Naive thymus-derived CD4-positive, alpha-beta T cell (primary cell): ENCODE results near the gene FBXO4. TPM values are rescaled to one million over a fixed set of nuclear protein-coding genes. Genes with fewer than 3 reads are reported as not detected.
A peak's percentile ranks its signal among the peaks of the same experiment; 100 is the strongest.

Source experiments
- ATAC-seq: fragments of 150-1000 bp; cut with Tn5 transposase; 2 replicates; pipeline ENCODE4 v1.10.0; 2021; ENCODE audit warnings: mild to moderate bottlenecking, moderate library complexity
- CTCF ChIA-PET: fragments of 350-600 bp; sonication (Branson Sonifier 250); formaldehyde crosslinking; loops from one replicate; lab custom pipeline; 2021; ENCODE audit warnings: antibody characterized with exemption; lab: Charles Lee
- POLR2A ChIA-PET: fragments of 350-600 bp; sonication (Branson Sonifier 250); formaldehyde crosslinking; loops from one replicate; lab custom pipeline; 2021; ENCODE audit warnings: antibody characterized with exemption, inconsistent platforms; lab: Charles Lee
- DNase-seq, 9 donors: peaks; one replicate each; pipeline versions ENCODE4 v3.0.0 to v3.0.0-alpha.2; 2020 to 2022; ENCODE audit warnings: mixed read lengths in 1 of 9
- H3K27ac ChIP-seq: one replicate; pipeline ENCODE4 v1.7.0; 2013; ENCODE audit warnings: mild to moderate bottlenecking, low read depth, low read length, moderate library complexity
- H3K27me3 ChIP-seq, 2 donors: one replicate each; pipeline ENCODE4 v1.7.0; 2013; ENCODE audit warnings: low read length in 2 of 2, mild to moderate bottlenecking in 2 of 2, moderate library complexity in 2 of 2; ENCODE audit not compliant: control insufficient read depth in 2 of 2, insufficient read depth in 2 of 2
- H3K36me3 ChIP-seq, 3 experiments: 1 replicate in 2 of 3; 2 replicates in 1 of 3; pipeline ENCODE4 v1.7.0; 2013; ENCODE audit warnings: low read length in 3 of 3, mild to moderate bottlenecking in 3 of 3, moderate library complexity in 1 of 3; ENCODE audit not compliant: insufficient read depth in 3 of 3, control insufficient read depth in 2 of 3
- H3K4me1 ChIP-seq, 2 donors: one replicate each; pipeline ENCODE4 v1.7.0; 2013; ENCODE audit warnings: low read length in 2 of 2, mild to moderate bottlenecking in 2 of 2, moderate library complexity in 1 of 2; ENCODE audit not compliant: control insufficient read depth in 2 of 2, insufficient read depth in 2 of 2
- H3K4me3 ChIP-seq: 2 replicates; pipeline ENCODE4 v1.7.0; 2013; ENCODE audit warnings: mild to moderate bottlenecking, low read length
- H3K9me3 ChIP-seq, 3 experiments: 1 replicate in 2 of 3; 2 replicates in 1 of 3; pipeline ENCODE4 v1.7.0; 2013; ENCODE audit warnings: low read length in 3 of 3; ENCODE audit not compliant: control insufficient read depth in 2 of 3
- H3K27ac Mint-ChIP-seq, 9 donors: one replicate each; pipeline ENCODE4 v1.8.0; 2020 to 2022; ENCODE audit warnings: mixed read lengths in 9 of 9, mild to moderate bottlenecking in 8 of 9, moderate library complexity in 5 of 9, inconsistent platforms in 2 of 9
- H3K27me3 Mint-ChIP-seq, 5 donors: one replicate each; pipeline ENCODE4 v1.8.0; 2021 to 2022; ENCODE audit warnings: mixed read lengths in 5 of 5, mild to moderate bottlenecking in 1 of 5
- H3K36me3 Mint-ChIP-seq, 5 donors: one replicate each; pipeline ENCODE4 v1.8.0; 2020 to 2022; ENCODE audit warnings: mixed read lengths in 5 of 5, mild to moderate bottlenecking in 3 of 5, inconsistent platforms in 1 of 5
- H3K4me1 Mint-ChIP-seq, 7 donors: one replicate each; pipeline ENCODE4 v1.8.0; 2020 to 2022; ENCODE audit warnings: mixed read lengths in 7 of 7, mild to moderate bottlenecking in 3 of 7, inconsistent platforms in 1 of 7
- H3K4me3 Mint-ChIP-seq, 10 donors: one replicate each; pipeline ENCODE4 v1.8.0; 2020 to 2022; ENCODE audit warnings: mild to moderate bottlenecking in 10 of 10, mixed read lengths in 10 of 10, moderate library complexity in 6 of 10, inconsistent platforms in 2 of 10
- H3K9me3 Mint-ChIP-seq, 11 donors: one replicate each; pipeline ENCODE4 v1.8.0; 2020 to 2022; ENCODE audit warnings: mixed read lengths in 11 of 11, mild to moderate bottlenecking in 4 of 11, inconsistent platforms in 1 of 11, moderate library complexity in 1 of 11
- intact Hi-C, 2 donors: fragments of 100-400 bp; cut with micrococcal nuclease; formaldehyde crosslinking; loops; one replicate each; pipeline ENCODE4 v1.15.1; 2023
- polyA plus RNA-seq, 2 donors: library from polyadenylated mRNA; unstranded; fragments of 300-500 nt; fragmentation: Illumina TruSeq; gene quantifications; one replicate each; pipeline ENCODE4 v1.2.3, GENCODE V29; 2021
- total RNA-seq, 6 experiments: library from RNA in 5 of 6; stranded (reverse) in 5 of 6; gene quantifications; 1 replicate in 5 of 6; 2 replicates in 1 of 6; pipeline ENCODE4 v1.2.3 and lab custom pipeline; 2021 to 2026

The FBXO4 gene
- total and polyA plus RNA-seq, 7 experiments from 2014 or later = 10.9 to 23.5 (median 14.6) TPM

- Histone ChIP-seq H3K9me3 (no peaks in the 10 kb centered on the region), H3K27me3 (no peaks in the 10 kb centered on the region), H3K27ac (no peak overlapping the region), H3K36me3 (no peaks in the 10 kb centered on the region), H3K4me3 (no peak overlapping the region), H3K4me1 (no peaks in the 10 kb centered on the region)
- ChIA-PET CTCF (no interaction called here), POLR2A (interaction anchor here (1.3 kb wide), 1 partner anchor 11 kb away, joined by 4 read pairs; the partner anchor contains the start of gene RIMOC1)
- peaks cover 0 to 25% (median 6%) of the 10 kb centered on the region in 7 donors for H3K4me1 Mint-ChIP-seq
- H3K4me3 Mint-ChIP-seq = peak overlapping the region in 1 of 10 donors; percentile 65
- no peak for DNase-seq
- intact Hi-C loops = loop anchor here in 1 of 2 donors (1.0 kb wide), 2 partner anchors 11 to 23 kb away; partner anchors contain the start of genes OXCT1 and RIMOC1
- no peak for ATAC-seq
- H3K9me3 Mint-ChIP-seq = peaks cover 0 to 3% (median 0%) of the 10 kb centered on the region in 11 donors
- peaks cover 28 to 52% (median 34%) of the 10 kb centered on the region in 5 donors for H3K27me3 Mint-ChIP-seq
- peaks cover 0 to 4% (median 0%) of the 10 kb centered on the region in 5 donors for H3K36me3 Mint-ChIP-seq
- peak overlapping the region in 1 of 9 donors; percentile 75 for H3K27ac Mint-ChIP-seq
Observed at GRCh38 chr5:41893074-41893851, 31.8 kb upstream of the FBXO4 start.

DNA sequence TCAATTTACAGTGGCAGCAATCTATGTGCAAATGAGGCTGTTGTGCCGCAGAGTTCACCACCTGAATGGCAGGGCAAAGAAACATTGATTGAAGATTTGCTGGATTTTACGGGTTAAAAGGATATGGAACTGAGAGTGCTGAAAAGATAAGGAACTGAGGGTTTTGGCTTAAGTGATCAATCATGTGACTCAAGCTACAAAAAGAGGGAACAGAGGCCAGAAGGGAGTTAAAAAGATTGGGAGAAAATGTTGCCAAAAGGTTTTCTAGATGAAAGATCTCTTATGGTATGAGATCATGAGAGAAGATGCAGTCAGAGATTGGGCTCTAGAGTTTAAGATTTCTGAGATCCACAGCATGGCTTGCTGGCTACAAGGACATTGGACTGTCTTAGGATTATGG is 28.9 kb upstream of the FBXO4 start:
- POLR2A ChIA-PET = interaction anchor here (1.1 kb wide), 1 partner anchor 29 kb away, joined by 3 read pairs; the partner anchor contains the start of gene FBXO4
- intact Hi-C loops = no loop called here
- CTCF ChIA-PET = no interaction called here

DNA sequence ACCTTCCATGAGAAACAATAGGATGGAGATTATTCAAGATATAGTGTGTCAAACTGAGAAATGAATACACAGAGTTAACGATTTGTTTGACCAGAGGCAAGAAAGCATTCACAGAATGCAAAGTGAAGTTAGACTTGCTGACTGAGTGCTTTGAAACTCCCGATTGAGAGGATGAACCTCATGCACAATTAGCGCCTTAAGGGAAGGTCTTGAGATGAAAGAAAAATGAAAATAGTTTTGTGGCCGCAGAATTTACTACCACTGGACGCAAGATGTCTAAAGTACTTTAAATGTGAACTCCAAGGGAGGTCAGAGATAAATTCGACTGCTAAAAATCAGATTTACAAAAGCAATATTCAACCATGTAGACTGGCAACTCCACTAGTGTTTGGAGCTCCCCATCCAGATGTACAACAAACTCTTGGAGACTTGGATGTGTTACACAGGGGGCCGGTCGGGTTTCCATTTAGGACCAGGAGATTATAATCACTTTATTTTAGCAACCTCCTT is 21.6 kb upstream of the FBXO4 start:
- intact Hi-C loops = loop anchor here in 1 of 2 donors (5.0 to 10.0 kb wide), 6 partner anchors 1049 to 1701 kb away; partner anchors contain the start of genes HMGCS1, NNT, PTGER4 and RPL37
- H3K4me1 Mint-ChIP-seq = peaks cover 21 to 50% (median 46%) of the 10 kb centered on the region in 7 donors
- CTCF ChIA-PET = interaction anchor here (1.0 to 1.8 kb wide), 4 partner anchors 22 to 154 kb away, joined by 3 to 5 read pairs (median 4); partner anchors contain the start of gene FBXO4

More for the DNA sequence above, 28.9 kb upstream of the FBXO4 start:
- Mint-ChIP-seq H3K4me1 (peaks cover 0 to 20% (median 2%) of the 10 kb centered on the region in 7 donors), H3K27ac (no peak overlapping the region), H3K36me3 (peaks cover 0 to 4% (median 0%) of the 10 kb centered on the region in 5 donors), H3K27me3 (peaks cover 27 to 48% (median 38%) of the 10 kb centered on the region in 5 donors), H3K9me3 (peaks cover 0 to 3% (median 0%) of the 10 kb centered on the region in 11 donors), H3K4me3 (no peak overlapping the region)
- DNase-seq = no peak
- no peak for ATAC-seq
- Histone ChIP-seq H3K36me3 (no peaks in the 10 kb centered on the region), H3K4me1 (no peaks in the 10 kb centered on the region), H3K4me3 (no peak overlapping the region), H3K27me3 (no peaks in the 10 kb centered on the region), H3K27ac (no peak overlapping the region), H3K9me3 (no peaks in the 10 kb centered on the region)

GRCh38 chr5:41903892-41904799 is 20.9 kb upstream of the FBXO4 start, which contains the start of gene RIMOC1:
RIMOC1 (plus strand) TSS chr5:41904344; CDS start chr5:41904368, 24 bp downstream.
- POLR2A ChIA-PET = interaction anchor here (0.6 to 3.1 kb wide), 22 partner anchors 9 to 1580 kb away, joined by 3 to 62 read pairs (median 5); partner anchors contain the start of genes FBXO4, OXCT1, TMEM267 and ZNF131
- Mint-ChIP-seq H3K36me3 (peaks cover 0 to 13% (median 10%) of the 10 kb centered on the region in 5 donors), H3K27me3 (peaks cover 0 to 11% (median 0%) of the 10 kb centered on the region in 5 donors), H3K4me3 (peak within 1 kb of the TSS; percentile 84 to 99 (median 98)), H3K27ac (peak within 1 kb of the TSS; percentile 97 to 100 (median 99)), H3K4me1 (peaks cover 21 to 54% (median 46%) of the 10 kb centered on the region in 7 donors), H3K9me3 (peaks cover 0 to 5% (median 0%) of the 10 kb centered on the region in 11 donors)
- Histone ChIP-seq H3K9me3 (no peaks in the 10 kb centered on the region), H3K4me3 (peak within 1 kb of the TSS; percentile 90), H3K4me1 (peaks cover 16 to 18% of the 10 kb centered on the region in 2 donors), H3K27ac (peak within 1 kb of the TSS; percentile 85), H3K27me3 (no peaks in the 10 kb centered on the region), H3K36me3 (peaks cover 0 to 12% (median 4%) of the 10 kb centered on the region in 3 experiments)
- CTCF ChIA-PET = interaction anchor here (1.0 to 1.8 kb wide), 4 partner anchors 21 to 153 kb away, joined by 3 to 5 read pairs (median 4); partner anchors contain the start of gene FBXO4
- peak; percentile 94 for ATAC-seq
- DNase-seq = peak; percentile 94 to 98 (median 97)
- intact Hi-C loops = loop anchor here (1.0 to 10.0 kb wide), 22 partner anchors 11 to 1701 kb away; partner anchors contain the start of genes FBXO4 (in 2 of the 2), HMGCS1 (in 2 of the 2), OXCT1 (in 2 of the 2) and PRKAA1 (in 2 of the 2)

More for the DNA sequence above, 21.6 kb upstream of the FBXO4 start:
- peak overlapping the region; percentile 84 to 99 (median 98) for H3K4me3 Mint-ChIP-seq
- H3K27me3 Mint-ChIP-seq = peaks cover 0 to 12% (median 0%) of the 10 kb centered on the region in 5 donors
- DNase-seq (no peak), ATAC-seq (no peak)
- Histone ChIP-seq H3K36me3 (peaks cover 0 to 5% (median 4%) of the 10 kb centered on the region in 3 experiments), H3K4me3 (peak overlapping the region; percentile 90), H3K4me1 (peaks cover 16 to 18% of the 10 kb centered on the region in 2 donors), H3K27ac (peak overlapping the region; percentile 85), H3K9me3 (no peaks in the 10 kb centered on the region), H3K27me3 (no peaks in the 10 kb centered on the region)
- H3K36me3 Mint-ChIP-seq = peaks cover 0 to 13% (median 10%) of the 10 kb centered on the region in 5 donors
- POLR2A ChIA-PET = interaction anchor here (0.7 to 3.1 kb wide), 19 partner anchors 9 to 1581 kb away, joined by 3 to 62 read pairs (median 5); partner anchors contain the start of genes FBXO4, OXCT1, TMEM267 and ZNF131
- peaks cover 0 to 5% (median 0%) of the 10 kb centered on the region in 11 donors for H3K9me3 Mint-ChIP-seq
- H3K27ac Mint-ChIP-seq = peak overlapping the region; percentile 97 to 100 (median 99)

DNA sequence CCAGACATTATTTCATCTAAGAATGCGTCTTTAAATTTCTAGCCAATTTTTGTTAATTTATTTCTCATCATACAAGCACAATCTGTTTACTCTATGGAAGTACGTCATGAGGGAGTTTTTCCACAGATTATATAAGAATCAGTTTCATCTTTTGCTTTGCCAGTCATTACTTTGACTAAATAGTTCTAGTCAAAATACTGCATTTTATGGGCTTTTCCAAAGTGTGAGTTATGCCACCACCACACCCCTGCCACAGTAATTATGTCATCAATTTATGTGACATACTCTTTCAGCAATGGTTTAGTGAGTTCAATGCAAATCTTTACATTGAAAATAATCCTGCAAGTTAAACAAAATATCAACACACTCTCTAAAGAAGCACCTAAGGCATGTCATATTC is 18.9 kb upstream of the FBXO4 start:
- H3K27ac ChIP-seq = no peak overlapping the region
- H3K36me3 ChIP-seq = peaks cover 9 to 25% (median 17%) of the 10 kb centered on the region in 3 experiments
- CTCF ChIA-PET = interaction anchor here (1.1 kb wide), 1 partner anchor 20 kb away, joined by 4 read pairs; no protein-coding TSS in a partner anchor
- Mint-ChIP-seq H3K9me3 (peaks cover 0 to 5% (median 0%) of the 10 kb centered on the region in 11 donors), H3K4me1 (peaks cover 25 to 60% (median 54%) of the 10 kb centered on the region in 7 donors), H3K4me3 (peak overlapping the region in 1 of 10 donors; percentile 19), H3K27me3 (peaks cover 0 to 4% (median 0%) of the 10 kb centered on the region in 5 donors), H3K27ac (peak overlapping the region in 2 of 9 donors; percentile 13 to 85), H3K36me3 (peaks cover 4 to 26% (median 17%) of the 10 kb centered on the region in 5 donors)
- H3K27me3 ChIP-seq = no peaks in the 10 kb centered on the region
- intact Hi-C loops = loop anchor here in 1 of 2 donors (10.0 kb wide), 5 partner anchors 1071 to 1699 kb away; partner anchors contain the start of genes HMGCS1, NNT, PTGER4 and RPL37
- DNase-seq = no peak
- POLR2A ChIA-PET = interaction anchor here (2.9 to 3.1 kb wide), 2 partner anchors 21 to 36 kb away, joined by 54 to 62 read pairs; partner anchors contain the start of genes FBXO4 and OXCT1
- H3K4me1 ChIP-seq = peaks cover 16 to 18% of the 10 kb centered on the region in 2 donors
- no peak overlapping the region for H3K4me3 ChIP-seq
- ATAC-seq = no peak
- no peaks in the 10 kb centered on the region for H3K9me3 ChIP-seq
